ENCODE measurements around the gene ZNF668.

Gene ZNF668

GRCh38 chr16:31088459-31089183 lies 14.6 kb upstream of the ZNF668 start, which contains the start of gene PRSS53:
PRSS53 (minus strand) TSS chr16:31088943; CDS start chr16:31088809, 134 bp downstream.
- Mint-ChIP-seq H3K4me3 (no peak within 1 kb of the TSS), H3K4me1 (ENCODE audit: low read depth) (peaks cover 1% of the 10 kb centered on the region), H3K27ac (no peak within 1 kb of the TSS), H3K36me3 (ENCODE audit: low read depth) (peaks cover 10% of the 10 kb centered on the region), H3K27me3 (ENCODE audit: low read depth) (no peaks in the 10 kb centered on the region), H3K9me3 (no peaks in the 10 kb centered on the region)
- no peak for DNase-seq (ENCODE audit: low spot score)

GRCh38 chr16:31087971-31088370 lies 13.9 kb upstream of the ZNF668 start:
- DNase-seq (ENCODE audit: low spot score), result no peak
- Mint-ChIP-seq H3K4me3 (no peak overlapping the region), H3K27ac (no peak overlapping the region), H3K9me3 (no peaks in the 10 kb centered on the region), H3K27me3 (ENCODE audit: low read depth) (no peaks in the 10 kb centered on the region), H3K4me1 (ENCODE audit: low read depth) (no peaks in the 10 kb centered on the region), H3K36me3 (ENCODE audit: low read depth) (peaks cover 10% of the 10 kb centered on the region)

GRCh38 chr16:31087481-31087880 lies 13.4 kb upstream of the ZNF668 start:
- Mint-ChIP-seq H3K4me3 (no peak overlapping the region), H3K27ac (no peak overlapping the region), H3K27me3 (ENCODE audit: low read depth) (no peaks in the 10 kb centered on the region), H3K36me3 (ENCODE audit: low read depth) (peaks cover 10% of the 10 kb centered on the region), H3K9me3 (no peaks in the 10 kb centered on the region), H3K4me1 (ENCODE audit: low read depth) (no peaks in the 10 kb centered on the region)
- DNase-seq (ENCODE audit: low spot score), result no peak

- H3K4me1 Mint-ChIP-seq (ENCODE audit: low read depth), result peaks cover 3% of the 10 kb centered on the region
- H3K27me3 Mint-ChIP-seq (ENCODE audit: low read depth), result no peaks in the 10 kb centered on the region
- H3K27ac Mint-ChIP-seq, result no peak overlapping the region
- no peak overlapping the region for H3K4me3 Mint-ChIP-seq
- H3K36me3 Mint-ChIP-seq (ENCODE audit: low read depth), result peaks cover 13% of the 10 kb centered on the region
- H3K9me3 Mint-ChIP-seq, result no peaks in the 10 kb centered on the region
- no peak for DNase-seq (ENCODE audit: low spot score)
These were observed 12.5 kb upstream of the ZNF668 start for GRCh38 chr16:31086629-31086906.

GRCh38 chr16:31085873-31086628 lies 12.0 kb upstream of the ZNF668 start:
- no peak for DNase-seq (ENCODE audit: low spot score)
- no peaks in the 10 kb centered on the region for H3K9me3 Mint-ChIP-seq
- peaks cover 13% of the 10 kb centered on the region for H3K36me3 Mint-ChIP-seq (ENCODE audit: low read depth)
- no peak overlapping the region for H3K4me3 Mint-ChIP-seq
- H3K27ac Mint-ChIP-seq, result no peak overlapping the region
- H3K4me1 Mint-ChIP-seq (ENCODE audit: low read depth), result peaks cover 3% of the 10 kb centered on the region
- H3K27me3 Mint-ChIP-seq (ENCODE audit: low read depth), result no peaks in the 10 kb centered on the region

GRCh38 chr16:31085411-31085810 lies 11.4 kb upstream of the ZNF668 start:
- Mint-ChIP-seq H3K4me3 (no peak overlapping the region), H3K27ac (no peak overlapping the region), H3K27me3 (ENCODE audit: low read depth) (no peaks in the 10 kb centered on the region), H3K4me1 (ENCODE audit: low read depth) (peaks cover 3% of the 10 kb centered on the region), H3K36me3 (ENCODE audit: low read depth) (peaks cover 15% of the 10 kb centered on the region), H3K9me3 (no peaks in the 10 kb centered on the region)
- no peak for DNase-seq (ENCODE audit: low spot score)

GRCh38 chr16:31084584-31085302 lies 10.7 kb upstream of the ZNF668 start:
- peaks cover 18% of the 10 kb centered on the region for H3K36me3 Mint-ChIP-seq (ENCODE audit: low read depth)
- no peak for DNase-seq (ENCODE audit: low spot score)
- H3K27ac Mint-ChIP-seq, result no peak overlapping the region
- H3K4me1 Mint-ChIP-seq (ENCODE audit: low read depth), result peaks cover 3% of the 10 kb centered on the region
- H3K27me3 Mint-ChIP-seq (ENCODE audit: low read depth), result no peaks in the 10 kb centered on the region
- H3K9me3 Mint-ChIP-seq, result no peaks in the 10 kb centered on the region
- no peak overlapping the region for H3K4me3 Mint-ChIP-seq

GRCh38 chr16:31083981-31084380 lies 9.9 kb upstream of the ZNF668 start:
- H3K27me3 Mint-ChIP-seq (ENCODE audit: low read depth), result no peaks in the 10 kb centered on the region
- H3K4me3 Mint-ChIP-seq, result no peak overlapping the region
- H3K27ac Mint-ChIP-seq, result no peak overlapping the region

GRCh38 chr16:31083556-31083955 lies 9.5 kb upstream of the ZNF668 start:
- Mint-ChIP-seq H3K27me3 (ENCODE audit: low read depth) (no peaks in the 10 kb centered on the region), H3K36me3 (ENCODE audit: low read depth) (peaks cover 25% of the 10 kb centered on the region), H3K4me1 (ENCODE audit: low read depth) (peaks cover 3% of the 10 kb centered on the region), H3K27ac (no peak overlapping the region), H3K4me3 (no peak overlapping the region), H3K9me3 (no peaks in the 10 kb centered on the region)
- DNase-seq (ENCODE audit: low spot score), result no peak

More at GRCh38 chr16:31083981-31084380, 9.9 kb upstream of the ZNF668 start:
- peaks cover 21% of the 10 kb centered on the region for H3K36me3 Mint-ChIP-seq (ENCODE audit: low read depth)
- no peak for DNase-seq (ENCODE audit: low spot score)
- no peaks in the 10 kb centered on the region for H3K9me3 Mint-ChIP-seq
- peaks cover 3% of the 10 kb centered on the region for H3K4me1 Mint-ChIP-seq (ENCODE audit: low read depth)

GRCh38 chr16:31083081-31083480 lies 9.0 kb upstream of the ZNF668 start:
- Mint-ChIP-seq H3K9me3 (no peaks in the 10 kb centered on the region), H3K4me1 (ENCODE audit: low read depth) (peaks cover 3% of the 10 kb centered on the region), H3K36me3 (ENCODE audit: low read depth) (peaks cover 29% of the 10 kb centered on the region), H3K4me3 (no peak overlapping the region), H3K27ac (no peak overlapping the region), H3K27me3 (ENCODE audit: low read depth) (no peaks in the 10 kb centered on the region)
- DNase-seq (ENCODE audit: low spot score), result no peak

- H3K27ac Mint-ChIP-seq, result no peak overlapping the region
- H3K4me1 Mint-ChIP-seq (ENCODE audit: low read depth), result peaks cover 3% of the 10 kb centered on the region
- no peaks in the 10 kb centered on the region for H3K27me3 Mint-ChIP-seq (ENCODE audit: low read depth)
- no peak for DNase-seq (ENCODE audit: low spot score)
- H3K36me3 Mint-ChIP-seq (ENCODE audit: low read depth), result peaks cover 34% of the 10 kb centered on the region
- no peak overlapping the region for H3K4me3 Mint-ChIP-seq
- H3K9me3 Mint-ChIP-seq, result no peaks in the 10 kb centered on the region
These were observed 8.5 kb upstream of the ZNF668 start for GRCh38 chr16:31082368-31083045.

- Mint-ChIP-seq H3K36me3 (ENCODE audit: low read depth) (peaks cover 38% of the 10 kb centered on the region), H3K4me1 (ENCODE audit: low read depth) (peaks cover 3% of the 10 kb centered on the region), H3K4me3 (no peak overlapping the region), H3K9me3 (no peaks in the 10 kb centered on the region), H3K27me3 (ENCODE audit: low read depth) (no peaks in the 10 kb centered on the region), H3K27ac (no peak overlapping the region)
- no peak for DNase-seq (ENCODE audit: low spot score)
These were observed 7.7 kb upstream of the ZNF668 start for GRCh38 chr16:31081428-31082351.

Data from T-helper 2 cell treated with Interferon-gamma antibody and Interleukin-4, amounts not matched to agents 5 μg/mL and 100 μg/mL, for 36 hours (primary cell).